ENCODE measurements around the gene USP53.
"Not testable (repeated sequence)": the region's sequence is repeated elsewhere in the genome, so short reads cannot be mapped to it uniquely, and the experiment has no call there.

USP53 gene

DNA sequence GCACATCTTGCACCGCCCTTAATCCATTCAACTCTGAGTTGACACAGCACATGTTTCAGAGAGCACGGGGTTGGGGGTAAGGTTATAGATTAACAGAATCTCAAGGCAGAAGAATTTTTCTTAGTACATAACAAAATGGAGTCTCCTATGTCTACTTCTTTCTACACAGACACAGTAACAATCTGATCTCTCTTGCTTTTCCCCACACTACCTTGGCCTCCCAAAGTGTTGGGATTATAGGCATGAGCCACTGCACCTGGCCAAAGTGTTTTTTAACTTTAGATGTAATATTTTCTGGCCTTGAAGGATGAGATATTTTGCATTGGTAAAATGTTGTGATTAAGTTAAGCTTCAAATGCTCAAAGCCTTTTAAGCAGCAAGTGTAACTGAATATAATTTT is 130.8 kb downstream of the USP53 start:
- not testable (repeated sequence) for H3K36me3 ChIP-seq (ENCODE audit: control insufficient read depth in 2 of 2, insufficient read depth in 2 of 2, low read length in 2 of 2); H3K27me3 ChIP-seq (ENCODE audit: control insufficient read depth in 1 of 2, insufficient read depth in 2 of 2, low read length in 2 of 2); H3K9me3 ChIP-seq (ENCODE audit: control insufficient read depth in 2 of 2, low read length in 2 of 2); H3K27ac ChIP-seq (ENCODE audit: low read length); H3K9ac ChIP-seq (ENCODE audit: low read length in 2 of 2); H3K4me1 ChIP-seq (ENCODE audit: control insufficient read depth, insufficient read depth, low read length); H3K4me3 ChIP-seq (ENCODE audit: low read length in 2 of 2)
